ENCODE data around the gene MPPED1. TPM values are rescaled to one million over a fixed set of nuclear protein-coding genes. Genes with fewer than 3 reads are reported as not detected.

MPPED1 gene
- total RNA-seq, 1 experiment from 2014 or later: 0.28 TPM

GRCh38 chr22:43428005-43428485 is 16.2 kb downstream of the MPPED1 start:
- H3K9ac ChIP-seq (ENCODE audit: extremely low read depth, insufficient read length, low read length): no peak overlapping the region
- H4K8ac ChIP-seq (replicated peaks; ENCODE audit: insufficient read length, low read depth, low read length): no peak overlapping the region
- no peak overlapping the region for H4K91ac ChIP-seq (ENCODE audit: insufficient read length, low read depth, low read length)
- H2BK12ac ChIP-seq (ENCODE audit: insufficient read length, low read depth, low read length): no peak overlapping the region
- Mint-ChIP-seq H3K4me1 (peaks cover 0 to 37% of the 10 kb centered on the region in 2 experiments; a peak in 2 of 4 replicates), H3K9me3 (no peaks in the 10 kb centered on the region; a peak in 1 of 5 replicates), H3K27ac (no peak overlapping the region), H3K4me3 (no peak overlapping the region), H3K36me3 (ENCODE audit: insufficient read depth in 1 of 3, low read depth in 3 of 3) (no peaks in the 10 kb centered on the region), H3K27me3 (ENCODE audit: low read depth) (peaks cover 29% of the 10 kb centered on the region)
- no peaks in the 10 kb centered on the region for H3K23me2 ChIP-seq (ENCODE audit: insufficient read length, low read depth, low read length, poor library complexity, severe bottlenecking)
- H3K27ac ChIP-seq (ENCODE audit: insufficient read length, low read depth, low read length): no peak overlapping the region
- no peak overlapping the region; the same call in 1 of the 2 replicates for H3K14ac ChIP-seq (ENCODE audit: insufficient read depth, low read length)
- H2AFZ ChIP-seq (ENCODE audit: low read length): no peak overlapping the region
- H3K79me2 ChIP-seq (ENCODE audit: insufficient read depth, low read length): no peaks in the 10 kb centered on the region
- H3K4me2 ChIP-seq (ENCODE audit: insufficient read depth, insufficient read length, low read length): no peak overlapping the region
- no peak overlapping the region for H3K4ac ChIP-seq (ENCODE audit: low read depth, low read length)
- no peak overlapping the region for H3K18ac ChIP-seq (ENCODE audit: insufficient read length, low read depth, low read length)
- TF ChIP-seq CTCF (conservative IDR thresholded peaks at IDR 0.05): no peak
- H3T11ph ChIP-seq (ENCODE audit: low read length): no peak overlapping the region
- H2BK120ac ChIP-seq (ENCODE audit: low read depth, low read length, poor library complexity, severe bottlenecking): no peak overlapping the region
- H4K20me1 ChIP-seq (ENCODE audit: control insufficient read depth, insufficient read depth, insufficient read length): no peaks in the 10 kb centered on the region
- no peak for DNase-seq
- H2BK5ac ChIP-seq (ENCODE audit: insufficient read length, low read length): no peak overlapping the region
- no CpG with 5 or more reads among the region's 10 CpGs for WGBS (ENCODE audit: extremely low coverage, insufficient read length, low lambda C conversion rate)
- no peak overlapping the region for H3K23ac ChIP-seq (ENCODE audit: insufficient read length, low read depth, low read length)
- H2BK20ac ChIP-seq (ENCODE audit: low read depth, low read length, poor library complexity, severe bottlenecking): no peak overlapping the region
- H3K4me1 ChIP-seq (ENCODE audit: insufficient read depth, low read length): no peaks in the 10 kb centered on the region
- no peaks in the 10 kb centered on the region for H3K79me1 ChIP-seq (ENCODE audit: insufficient read depth, low read depth, low read length, poor library complexity, severe bottlenecking)
- no peak overlapping the region for H2AK5ac ChIP-seq (ENCODE audit: insufficient read length, low read length)
- no peak overlapping the region for H2BK15ac ChIP-seq (ENCODE audit: low read depth, low read length)
- H3K9me3 ChIP-seq (ENCODE audit: control insufficient read depth, low read depth, low read length): no peaks in the 10 kb centered on the region
- no peak overlapping the region for H3K56ac ChIP-seq (ENCODE audit: insufficient read length, low read depth, low read length)
- H3K27me3 ChIP-seq (ENCODE audit: insufficient read depth, low read length): no peaks in the 10 kb centered on the region; the same call in 1 of the 2 replicates
- no peak overlapping the region for H4K5ac ChIP-seq (ENCODE audit: insufficient read length, low read depth, low read length)

All from H9 (cell line).